Esophagus squamous epithelium (tissue), 4 donors: ENCODE measurements around the gene UNC13C.

ENCODE experiments used
- POLR2A ChIP-seq, 4 donors: fragments of 450-650 bp; IDR thresholded peaks; one replicate each; pipeline ENCODE4 v1.6.1; 2017; ENCODE audit warnings: antibody characterized with exemption in 4 of 4, mild to moderate bottlenecking in 4 of 4, moderate library complexity in 3 of 4
- TF ChIP-seq, protein P1 (sequence below), 6 experiments: fragments of 450-650 bp in 4 of 6; fragments of 200-600 bp in 2 of 6; sonication (generic) in 2 of 6; IDR thresholded peaks; one replicate each; pipeline ENCODE4 v1.5.1; 2016 to 2019; ENCODE audit warnings: antibody characterized with exemption in 6 of 6, mild to moderate bottlenecking in 4 of 6, moderate library complexity in 4 of 6

DNA sequence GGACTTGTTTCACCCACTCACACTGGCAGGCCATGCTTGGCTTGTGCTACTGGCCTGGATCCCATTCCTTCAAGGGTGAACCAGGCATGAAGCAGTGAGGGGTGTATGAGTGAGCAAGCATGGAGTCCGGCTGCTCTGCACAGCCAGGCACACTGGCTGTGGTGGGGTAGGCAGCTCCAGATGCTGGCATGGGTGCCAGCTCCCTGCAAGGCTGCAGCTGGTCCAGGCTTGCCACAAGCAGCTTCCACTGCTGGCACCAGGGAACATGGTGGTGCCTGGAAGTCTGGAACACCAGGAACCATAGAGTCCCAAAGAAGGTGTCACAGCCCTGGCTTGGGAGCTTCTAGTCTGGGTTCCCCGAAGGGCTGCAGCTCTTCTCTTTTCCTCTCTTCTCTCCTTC lies 395.1 kb downstream of the UNC13C start:
- TF ChIP-seq, protein P1, sequence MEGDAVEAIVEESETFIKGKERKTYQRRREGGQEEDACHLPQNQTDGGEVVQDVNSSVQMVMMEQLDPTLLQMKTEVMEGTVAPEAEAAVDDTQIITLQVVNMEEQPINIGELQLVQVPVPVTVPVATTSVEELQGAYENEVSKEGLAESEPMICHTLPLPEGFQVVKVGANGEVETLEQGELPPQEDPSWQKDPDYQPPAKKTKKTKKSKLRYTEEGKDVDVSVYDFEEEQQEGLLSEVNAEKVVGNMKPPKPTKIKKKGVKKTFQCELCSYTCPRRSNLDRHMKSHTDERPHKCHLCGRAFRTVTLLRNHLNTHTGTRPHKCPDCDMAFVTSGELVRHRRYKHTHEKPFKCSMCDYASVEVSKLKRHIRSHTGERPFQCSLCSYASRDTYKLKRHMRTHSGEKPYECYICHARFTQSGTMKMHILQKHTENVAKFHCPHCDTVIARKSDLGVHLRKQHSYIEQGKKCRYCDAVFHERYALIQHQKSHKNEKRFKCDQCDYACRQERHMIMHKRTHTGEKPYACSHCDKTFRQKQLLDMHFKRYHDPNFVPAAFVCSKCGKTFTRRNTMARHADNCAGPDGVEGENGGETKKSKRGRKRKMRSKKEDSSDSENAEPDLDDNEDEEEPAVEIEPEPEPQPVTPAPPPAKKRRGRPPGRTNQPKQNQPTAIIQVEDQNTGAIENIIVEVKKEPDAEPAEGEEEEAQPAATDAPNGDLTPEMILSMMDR (IDR thresholded peaks at IDR 0.05) = no peak
- TF ChIP-seq POLR2A (IDR thresholded peaks at IDR 0.05) = no peak
